ENCODE results near the gene SNAI3. TPM values are rescaled to one million over a fixed set of nuclear protein-coding genes. Genes with fewer than 3 reads are reported as not detected.

Gene SNAI3
- total and polyA plus RNA-seq, 2 donors (not counting 1 experiment from before 2014, with no cell fraction given) = 6.5 to 8.8 TPM

GRCh38 chr16:88716201-88716600 is 29.9 kb upstream of the SNAI3 start:
- no peaks in the 10 kb centered on the region for H3K27me3 ChIP-seq (replicated peaks in 1 of 4; ENCODE audit: control extremely low read depth in 1 of 4, control insufficient read depth in 3 of 4, insufficient read depth in 4 of 4, low read length in 3 of 4)

More at GRCh38 chr16:88716201-88716600, 29.9 kb upstream of the SNAI3 start:
- 99% methylated on average over 14 of the region's 15 CpGs for WGBS (ENCODE audit: insufficient coverage)
- intact Hi-C loops (cut with micrococcal nuclease) = no loop called here
- Mint-ChIP-seq H3K4me3 (no peak overlapping the region), H3K27me3 (no peaks in the 10 kb centered on the region), H3K4me1 (no peaks in the 10 kb centered on the region), H3K27ac (no peak overlapping the region), H3K9me3 (ENCODE audit: insufficient read depth) (no peaks in the 10 kb centered on the region)
- Histone ChIP-seq H3K36me3 (replicated peaks in 1 of 2; ENCODE audit: control extremely low read depth in 1 of 2, control insufficient read depth in 1 of 2, extremely low read depth in 1 of 2, insufficient read depth in 2 of 2, low read length in 1 of 2) (peaks cover 0 to 77% of the 10 kb centered on the region in 2 experiments), H2AFZ (ENCODE audit: insufficient read depth, low read depth, low read length, poor library complexity, severe bottlenecking) (no peak overlapping the region), H3K4me3 (ENCODE audit: control extremely low read depth in 1 of 5, extremely low read depth in 1 of 5, insufficient read depth in 1 of 5, low read depth in 2 of 5, low read length in 4 of 5) (no peak overlapping the region), H3K79me2 (ENCODE audit: control insufficient read depth, insufficient read depth, low read length) (peaks cover 6% of the 10 kb centered on the region), H3K9me3 (ENCODE audit: control extremely low read depth in 1 of 3, control insufficient read depth in 2 of 3, insufficient read depth in 1 of 3, low read length in 2 of 3) (no peaks in the 10 kb centered on the region), H3K27ac (ENCODE audit: low read length in 2 of 2) (no peak overlapping the region), H3K4me1 (ENCODE audit: control insufficient read depth in 2 of 2, insufficient read depth in 2 of 2, low read length in 2 of 2) (no peaks in the 10 kb centered on the region), H4K20me1 (ENCODE audit: control insufficient read depth, insufficient read depth, low read length, poor library complexity, severe bottlenecking) (peaks cover 26% of the 10 kb centered on the region), H3K4me2 (replicated peaks; ENCODE audit: low read depth, low read length, poor library complexity, severe bottlenecking) (no peak overlapping the region), H3K9ac (ENCODE audit: low read length) (no peak overlapping the region)
- POLR2A ChIA-PET = no interaction called here
- no peak for ATAC-seq (ENCODE audit: low read depth)
- TF ChIP-seq, protein P1, sequence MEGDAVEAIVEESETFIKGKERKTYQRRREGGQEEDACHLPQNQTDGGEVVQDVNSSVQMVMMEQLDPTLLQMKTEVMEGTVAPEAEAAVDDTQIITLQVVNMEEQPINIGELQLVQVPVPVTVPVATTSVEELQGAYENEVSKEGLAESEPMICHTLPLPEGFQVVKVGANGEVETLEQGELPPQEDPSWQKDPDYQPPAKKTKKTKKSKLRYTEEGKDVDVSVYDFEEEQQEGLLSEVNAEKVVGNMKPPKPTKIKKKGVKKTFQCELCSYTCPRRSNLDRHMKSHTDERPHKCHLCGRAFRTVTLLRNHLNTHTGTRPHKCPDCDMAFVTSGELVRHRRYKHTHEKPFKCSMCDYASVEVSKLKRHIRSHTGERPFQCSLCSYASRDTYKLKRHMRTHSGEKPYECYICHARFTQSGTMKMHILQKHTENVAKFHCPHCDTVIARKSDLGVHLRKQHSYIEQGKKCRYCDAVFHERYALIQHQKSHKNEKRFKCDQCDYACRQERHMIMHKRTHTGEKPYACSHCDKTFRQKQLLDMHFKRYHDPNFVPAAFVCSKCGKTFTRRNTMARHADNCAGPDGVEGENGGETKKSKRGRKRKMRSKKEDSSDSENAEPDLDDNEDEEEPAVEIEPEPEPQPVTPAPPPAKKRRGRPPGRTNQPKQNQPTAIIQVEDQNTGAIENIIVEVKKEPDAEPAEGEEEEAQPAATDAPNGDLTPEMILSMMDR (IDR thresholded peaks at IDR 0.05) = no peak
- TF ChIP-seq EZH2 (IDR thresholded peaks at IDR 0.05; ENCODE audit: borderline replicate concordance, insufficient read depth, low read depth, low read length, poor library complexity, severe bottlenecking) = no peak
- DNase-seq = no peak
- CTCF ChIA-PET = interaction anchor here (1.2 to 1.5 kb wide), 2 partner anchors 21 to 31 kb away, joined by 3 to 5 read pairs; no protein-coding TSS in a partner anchor

All from B cell (primary cell).